NCI-H1436 (cell line): Measurements from ENCODE around the gene CLSTN2.

Experiments used
- DNase-seq: peaks from one replicate; lab custom pipeline; 2025; lab: John Stamatoyannopoulos, UW

CLSTN2 gene

DNA sequence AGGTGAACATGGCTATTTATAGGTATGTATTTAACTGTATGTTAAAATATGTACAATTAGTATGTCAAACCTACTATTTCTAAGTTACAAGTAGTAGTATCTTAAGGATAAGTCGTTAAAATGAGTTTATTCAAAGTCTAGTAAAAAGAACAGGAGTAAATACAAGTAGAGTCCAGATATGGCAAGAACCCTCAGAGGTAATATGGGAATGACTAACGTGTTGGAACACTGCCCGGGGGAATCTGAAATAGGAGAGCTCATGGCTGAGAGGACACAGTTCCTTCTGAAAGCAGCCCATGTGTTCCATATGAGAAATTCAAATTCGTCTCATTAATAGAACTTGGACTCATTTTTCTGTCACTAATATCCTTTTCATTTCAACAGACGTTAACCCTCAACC is 158.8 kb downstream of the CLSTN2 start:
- no peak for DNase-seq

DNA sequence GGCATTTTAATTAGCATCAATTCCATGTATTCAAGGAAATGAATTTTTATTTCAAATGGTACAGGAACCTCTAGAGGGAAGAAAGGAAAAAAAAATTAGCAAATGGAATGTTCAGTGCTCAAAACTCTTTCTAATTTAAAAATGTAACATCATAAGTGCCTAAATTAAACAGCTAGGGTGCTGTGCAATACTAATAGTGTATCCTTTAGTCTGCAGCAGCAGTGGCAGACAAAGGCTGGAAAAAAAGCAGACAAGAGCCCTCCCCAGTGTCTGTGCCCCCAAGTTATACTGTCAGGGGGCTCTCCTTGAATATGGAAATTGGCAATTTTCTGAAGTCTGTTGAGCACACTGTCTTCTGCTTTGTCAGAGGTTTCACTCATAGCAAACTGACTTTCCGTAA is 159.5 kb downstream of the CLSTN2 start:
- no peak for DNase-seq

DNA sequence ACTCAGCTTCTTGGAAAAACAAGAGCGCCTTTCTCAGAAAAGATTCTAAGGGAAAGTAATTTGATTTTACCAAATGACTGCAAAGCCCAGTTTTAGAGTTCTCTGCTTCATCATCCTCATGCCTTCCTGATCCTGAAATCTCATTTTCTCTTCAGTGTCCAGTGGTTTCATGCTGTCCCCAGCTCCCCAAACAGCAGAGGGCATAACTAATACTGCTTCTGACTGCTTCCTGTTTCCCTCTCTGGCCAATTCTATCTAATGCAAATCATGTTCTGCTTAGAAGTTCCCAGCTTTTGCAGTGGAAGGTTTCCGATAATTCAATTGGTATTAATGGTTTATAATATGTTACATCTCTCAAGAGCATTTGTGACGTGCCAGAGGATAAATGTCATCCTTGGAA is 161.1 kb downstream of the CLSTN2 start:
- DNase-seq, result no peak

DNA sequence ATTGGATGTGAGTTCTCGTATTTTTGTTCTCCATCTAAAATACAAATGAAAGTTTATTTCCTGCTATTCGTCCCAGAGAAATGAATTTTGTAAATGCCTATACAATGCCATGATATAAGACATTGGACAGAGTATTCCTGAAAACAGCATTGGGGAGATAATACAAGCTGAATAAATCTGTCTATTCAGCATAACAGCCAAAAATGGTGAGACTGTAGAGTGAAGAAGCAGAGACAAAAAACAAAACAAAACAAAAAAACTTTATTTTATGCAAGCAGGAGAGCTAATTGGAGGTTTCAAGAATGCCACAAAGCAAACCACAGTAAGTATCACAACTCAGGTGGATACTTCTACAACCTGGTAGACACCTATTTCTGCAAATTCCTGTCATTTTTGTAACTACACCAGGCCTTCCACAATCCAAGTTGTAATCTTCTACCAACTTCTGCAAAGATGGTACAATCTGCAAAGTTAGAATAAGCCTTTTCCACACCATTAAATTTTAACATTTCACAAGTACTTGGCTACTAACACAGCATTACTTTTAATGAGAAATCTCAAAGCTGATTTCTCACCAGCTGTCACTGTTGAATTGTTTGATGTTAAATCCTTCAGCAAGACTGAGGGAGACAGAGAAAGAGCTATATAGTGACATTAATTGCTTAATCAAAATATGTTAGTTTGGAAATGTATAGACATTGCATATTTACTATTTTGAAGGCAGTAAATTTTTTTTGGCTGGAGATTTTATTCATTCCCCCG is 163.1 kb downstream of the CLSTN2 start:
- no peak for DNase-seq

DNA sequence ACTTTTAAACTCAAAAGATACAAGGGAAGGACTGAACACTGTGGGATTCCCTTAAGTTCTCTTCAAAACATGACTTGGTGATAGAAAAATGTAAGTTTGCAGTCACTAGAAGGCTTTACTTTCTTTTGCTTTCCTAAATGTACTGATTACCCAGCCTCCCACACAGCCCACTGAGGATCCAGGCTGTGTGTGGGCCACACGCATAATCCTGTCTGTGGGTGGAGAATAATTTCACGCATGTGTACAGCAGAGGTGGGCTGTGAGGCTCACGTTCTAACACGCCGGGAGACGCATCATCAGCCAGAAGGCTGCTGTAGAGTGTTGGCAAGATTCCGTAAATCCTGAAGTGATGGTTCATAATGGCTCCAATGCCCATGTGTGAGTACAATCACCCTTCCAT is 165.5 kb downstream of the CLSTN2 start:
- DNase-seq, result no peak

- no peak for DNase-seq
Measured at GRCh38 chr3:140103166-140103565, 168.2 kb downstream of the CLSTN2 start.

- no peak for DNase-seq
Measured at GRCh38 chr3:140103986-140104645, 169.1 kb downstream of the CLSTN2 start.

- peak; percentile 17 for DNase-seq
Measured at GRCh38 chr3:140113996-140114788, 179.2 kb downstream of the CLSTN2 start.

DNA sequence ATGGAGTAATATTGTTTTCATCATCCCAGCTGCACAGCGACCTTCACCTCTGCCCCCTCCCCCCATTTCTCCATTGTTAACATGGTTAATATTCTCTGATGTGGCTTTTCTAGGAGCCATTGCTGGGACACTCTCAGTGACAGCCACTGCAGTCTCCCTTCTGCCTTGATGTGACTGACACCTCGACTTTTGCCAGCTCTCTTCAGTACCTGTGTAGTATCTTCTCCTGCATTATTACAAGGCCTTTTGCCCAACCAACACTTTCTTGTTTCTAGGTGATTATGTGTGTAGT is 179.8 kb downstream of the CLSTN2 start:
- DNase-seq, result no peak

DNA sequence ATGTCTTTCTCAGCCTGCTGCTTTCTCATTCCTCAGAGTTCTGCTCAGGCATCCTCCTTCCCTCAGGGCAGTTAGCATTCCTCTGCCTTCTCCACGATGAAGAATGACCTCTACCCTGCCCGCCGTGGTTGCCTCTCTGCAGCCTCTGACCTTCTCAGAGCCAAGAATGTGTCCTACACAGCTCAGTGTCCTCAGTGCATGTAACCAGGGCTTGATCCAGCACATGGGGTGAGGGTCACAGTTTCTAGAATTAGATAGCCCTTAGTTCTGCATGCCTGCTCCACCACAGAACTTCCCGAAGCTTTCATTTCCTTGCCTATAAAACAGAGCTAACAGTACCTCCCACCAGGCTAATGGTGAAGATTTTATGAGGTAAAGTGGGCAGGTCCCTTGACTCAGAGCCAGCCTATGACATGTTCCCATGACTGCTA is 182.1 kb downstream of the CLSTN2 start:
- no peak for DNase-seq

- DNase-seq, result no peak
Measured at GRCh38 chr3:140122183-140122582, 187.2 kb downstream of the CLSTN2 start.

DNA sequence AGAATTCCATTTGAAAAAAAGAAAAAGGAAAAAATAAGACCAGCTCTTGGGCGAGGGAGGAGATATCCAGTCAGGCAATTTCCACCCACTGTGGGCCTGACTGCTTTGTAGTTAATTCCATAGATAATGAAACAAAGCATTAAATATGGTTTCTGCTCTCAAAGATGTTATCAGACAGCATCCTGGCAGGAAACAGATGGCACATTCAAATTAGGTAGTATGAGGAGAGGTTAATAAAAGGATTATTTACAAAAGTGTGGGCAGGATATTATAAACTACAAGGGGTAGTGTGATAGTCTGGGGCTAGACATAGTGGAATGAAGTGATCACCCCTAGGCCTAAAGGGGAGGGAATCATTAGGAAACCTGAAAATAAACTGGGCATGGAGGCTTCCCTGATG is 193.2 kb downstream of the CLSTN2 start:
- DNase-seq, result no peak

- DNase-seq, result no peak
Measured at GRCh38 chr3:140128631-140129030, 193.6 kb downstream of the CLSTN2 start.

DNA sequence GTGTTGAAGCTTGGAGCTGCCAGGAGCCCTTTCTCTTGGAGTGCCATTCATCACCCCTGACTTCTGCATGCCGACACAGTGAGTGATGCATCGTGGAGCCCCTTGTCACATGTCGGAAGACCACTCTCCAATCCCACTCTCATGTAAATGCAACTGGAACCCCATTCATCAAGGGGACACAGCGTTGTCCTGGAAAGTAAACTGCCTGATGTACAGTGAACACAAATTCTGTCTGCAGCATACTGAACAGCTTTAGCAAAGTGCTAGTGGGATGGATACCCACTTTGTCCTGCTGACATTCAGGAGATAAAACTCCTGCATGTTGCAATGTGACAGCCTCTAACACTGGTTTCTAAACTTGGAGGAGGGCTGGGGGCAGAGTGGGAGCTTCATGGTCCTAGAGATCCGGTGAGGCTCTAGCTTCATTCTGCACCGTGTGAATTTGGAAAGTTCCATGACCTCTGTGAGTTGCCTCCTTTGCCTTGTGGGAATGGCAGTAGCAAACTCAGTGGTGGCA is 194.8 kb downstream of the CLSTN2 start:
- no peak for DNase-seq

GRCh38 chr3:140131895-140132294 is 196.9 kb downstream of the CLSTN2 start:
- DNase-seq, result no peak

GRCh38 chr3:140134231-140134965 is 199.4 kb downstream of the CLSTN2 start:
- no peak for DNase-seq

DNA sequence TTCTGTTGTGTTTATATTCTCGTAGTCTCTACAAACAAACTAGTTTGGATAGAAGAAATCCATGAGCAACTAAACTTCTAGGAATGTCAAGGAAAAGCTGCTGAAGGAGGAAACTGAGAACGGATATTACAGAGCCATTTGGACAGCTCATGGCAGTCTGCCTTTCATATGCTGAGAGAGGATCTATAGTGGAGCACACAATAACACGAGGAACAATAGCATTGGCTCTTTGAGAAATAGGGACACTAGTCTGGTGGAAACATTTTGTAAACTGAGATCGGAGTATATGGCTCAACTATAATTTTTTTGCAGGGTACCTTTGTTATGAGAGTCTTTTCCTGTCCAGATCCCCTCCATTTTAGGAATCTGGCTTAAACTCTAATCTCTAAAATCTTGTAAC is 200.5 kb downstream of the CLSTN2 start:
- DNase-seq, result no peak

GRCh38 chr3:140143367-140144069 is 208.5 kb downstream of the CLSTN2 start:
- DNase-seq, result no peak

DNA sequence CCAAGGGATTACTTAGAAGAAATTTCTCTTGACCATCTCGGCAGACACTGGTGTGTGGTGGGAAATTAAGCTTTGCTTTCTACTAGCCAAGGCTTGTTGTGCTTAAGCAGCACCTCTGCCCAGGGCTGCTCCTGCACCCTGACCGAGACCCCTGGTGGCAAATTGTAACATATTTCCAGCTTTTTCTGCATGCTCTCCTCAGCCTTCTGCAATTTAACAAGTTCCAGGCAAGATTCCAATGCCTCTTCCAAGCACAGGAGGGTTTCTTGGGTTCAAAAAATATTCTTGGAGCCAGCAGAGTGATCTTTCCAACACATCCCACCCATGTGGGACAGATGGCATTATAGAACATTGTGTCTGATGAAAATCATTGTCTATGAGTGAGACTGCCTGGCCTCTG is 210.5 kb downstream of the CLSTN2 start:
- no peak for DNase-seq

DNA sequence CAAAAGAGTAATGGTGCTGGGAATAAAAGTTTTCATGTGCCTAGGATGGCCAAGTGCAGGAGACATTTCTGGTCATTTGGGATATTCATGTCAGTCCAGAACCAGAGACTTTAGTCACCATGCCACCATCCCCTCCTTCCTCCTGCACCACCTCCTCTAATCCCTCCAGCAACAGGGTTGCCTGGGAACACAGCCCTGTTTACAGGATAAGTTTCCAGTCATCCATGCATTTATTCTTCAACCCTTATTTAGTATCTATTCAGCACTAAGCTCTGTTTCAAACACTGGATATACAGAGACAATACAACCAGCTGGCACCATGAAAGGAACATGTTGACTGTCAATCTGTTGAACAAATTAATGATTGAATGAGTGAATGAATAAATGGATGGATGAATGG is 211.7 kb downstream of the CLSTN2 start:
- DNase-seq, result no peak

DNA sequence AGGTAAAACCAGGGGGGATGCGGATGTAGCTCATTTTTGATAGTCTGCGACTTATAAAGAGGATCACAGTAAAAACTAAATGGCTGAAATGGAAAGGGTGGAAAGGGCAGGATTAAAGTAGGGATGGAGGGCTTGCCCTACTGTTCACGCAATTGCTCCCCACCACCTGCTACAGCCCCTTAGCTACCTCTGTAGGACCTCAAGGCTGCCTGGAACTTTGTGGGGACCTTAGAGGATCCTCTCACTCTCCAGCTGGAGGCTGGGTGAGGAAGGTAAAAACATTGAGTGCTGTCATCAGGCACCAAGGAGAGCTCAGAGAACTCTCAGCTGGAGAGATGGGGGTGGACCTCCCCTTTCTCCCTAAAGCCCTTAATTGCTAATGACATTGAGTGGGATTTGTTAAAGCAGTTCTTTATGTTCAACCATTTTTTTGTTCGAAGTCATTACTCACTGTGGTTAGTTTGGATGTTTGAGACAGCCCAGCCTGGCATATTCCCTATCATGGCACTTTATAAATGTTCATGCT is 213.0 kb downstream of the CLSTN2 start:
- no peak for DNase-seq
